Measurements from ENCODE around the gene SPATA31C1.
"Not testable (repeated sequence)": the region's sequence is repeated elsewhere in the genome, so short reads cannot be mapped to it uniquely, and the experiment has no call there.

The SPATA31C1 gene

DNA sequence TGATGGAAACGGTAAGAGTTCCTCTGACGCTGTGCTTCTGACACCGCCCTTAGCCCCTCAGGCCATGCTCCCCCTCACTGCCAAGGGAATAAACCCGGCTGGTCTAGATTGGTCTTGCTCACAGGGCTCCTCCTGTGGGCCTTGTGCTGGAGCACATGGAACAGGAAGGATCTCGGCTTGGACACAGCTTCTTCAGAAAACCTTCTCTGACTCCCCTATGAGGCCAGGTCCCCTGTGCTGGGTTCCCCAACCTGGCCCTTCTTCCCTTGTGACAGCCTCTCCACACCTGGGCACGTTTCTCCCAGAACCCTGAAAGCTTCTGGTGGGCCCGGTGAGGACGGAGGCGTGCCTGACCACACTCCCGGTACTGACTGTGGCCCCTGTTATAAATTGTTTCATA lies 26.9 kb upstream of the SPATA31C1 start:
- in situ Hi-C loops (cut with MboI; ENCODE audit: low sequenced_read_pairs, unreplicated experiment): no loop called here
- no peak for TF ChIP-seq CTCF (IDR thresholded peaks at IDR 0.05; ENCODE audit: borderline replicate concordance, control extremely low read depth, extremely low read depth, insufficient read depth, missing control alignments)
- DNase-seq (ENCODE audit: low spot score): no peak

DNA sequence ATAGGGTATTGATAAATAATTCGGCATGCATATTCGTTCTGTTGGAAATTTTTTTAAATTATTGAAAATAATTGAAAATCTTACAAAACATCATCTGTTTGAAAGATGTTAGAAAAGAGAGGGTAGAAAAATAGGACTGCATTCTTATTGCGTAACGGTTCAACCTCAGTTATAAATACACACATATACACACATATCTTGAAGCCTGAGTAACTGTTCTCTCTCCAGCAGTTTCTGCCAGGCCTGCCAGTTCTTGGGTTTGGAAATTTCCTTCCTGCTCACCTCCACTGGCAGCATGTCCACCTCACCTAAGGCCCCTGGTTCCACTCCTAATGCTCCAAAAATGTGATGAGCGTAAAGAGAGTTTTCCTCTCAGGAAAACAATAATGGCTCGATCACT lies 26.0 kb upstream of the SPATA31C1 start:
- in situ Hi-C loops (cut with MboI; ENCODE audit: low sequenced_read_pairs, unreplicated experiment): no loop called here
- no peak for DNase-seq (ENCODE audit: low spot score)
- TF ChIP-seq CTCF (IDR thresholded peaks at IDR 0.05; ENCODE audit: borderline replicate concordance, control extremely low read depth, extremely low read depth, insufficient read depth, missing control alignments): no peak

- no peak for TF ChIP-seq CTCF (IDR thresholded peaks at IDR 0.05; ENCODE audit: borderline replicate concordance, control extremely low read depth, extremely low read depth, insufficient read depth, missing control alignments)
- no peak for DNase-seq (ENCODE audit: low spot score)
- in situ Hi-C loops (cut with MboI; ENCODE audit: low sequenced_read_pairs, unreplicated experiment): no loop called here
These were observed 24.8 kb upstream of the SPATA31C1 start for GRCh38 chr9:87892956-87893355.

GRCh38 chr9:87894998-87895625 lies 22.6 kb upstream of the SPATA31C1 start:
- in situ Hi-C loops (cut with MboI; ENCODE audit: low sequenced_read_pairs, unreplicated experiment): no loop called here
- TF ChIP-seq CTCF (IDR thresholded peaks at IDR 0.05; ENCODE audit: borderline replicate concordance, control extremely low read depth, extremely low read depth, insufficient read depth, missing control alignments): no peak
- DNase-seq (ENCODE audit: low spot score): no peak

DNA sequence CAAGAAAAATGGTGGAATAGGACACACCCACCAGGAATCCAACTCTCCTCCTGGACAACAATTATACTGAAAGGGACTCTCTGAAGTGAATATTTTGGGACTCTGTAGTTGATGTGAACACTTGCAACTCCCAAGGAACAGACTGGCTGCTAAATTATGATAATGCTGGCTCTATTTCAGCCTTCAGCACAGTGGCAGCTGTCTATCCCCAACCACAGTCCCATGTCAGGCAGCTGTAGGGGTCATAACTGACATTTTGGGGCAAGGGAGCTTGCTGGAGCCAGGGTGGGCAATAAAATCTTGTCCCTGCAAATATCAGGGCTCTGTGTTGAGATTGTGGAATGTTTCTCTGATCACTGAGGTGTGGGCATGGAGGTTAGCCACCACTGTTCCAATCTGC lies 20.9 kb upstream of the SPATA31C1 start:
- no peak for TF ChIP-seq CTCF (IDR thresholded peaks at IDR 0.05; ENCODE audit: borderline replicate concordance, control extremely low read depth, extremely low read depth, insufficient read depth, missing control alignments)

GRCh38 chr9:87898151-87898550 lies 19.6 kb upstream of the SPATA31C1 start:
- DNase-seq (ENCODE audit: low spot score): no peak
- TF ChIP-seq CTCF (IDR thresholded peaks at IDR 0.05; ENCODE audit: borderline replicate concordance, control extremely low read depth, extremely low read depth, insufficient read depth, missing control alignments): no peak
- in situ Hi-C loops (cut with MboI; ENCODE audit: low sequenced_read_pairs, unreplicated experiment): no loop called here

More for the DNA sequence above, 20.9 kb upstream of the SPATA31C1 start:
- no peak for DNase-seq (ENCODE audit: low spot score)
- in situ Hi-C loops (cut with MboI; ENCODE audit: low sequenced_read_pairs, unreplicated experiment): no loop called here

DNA sequence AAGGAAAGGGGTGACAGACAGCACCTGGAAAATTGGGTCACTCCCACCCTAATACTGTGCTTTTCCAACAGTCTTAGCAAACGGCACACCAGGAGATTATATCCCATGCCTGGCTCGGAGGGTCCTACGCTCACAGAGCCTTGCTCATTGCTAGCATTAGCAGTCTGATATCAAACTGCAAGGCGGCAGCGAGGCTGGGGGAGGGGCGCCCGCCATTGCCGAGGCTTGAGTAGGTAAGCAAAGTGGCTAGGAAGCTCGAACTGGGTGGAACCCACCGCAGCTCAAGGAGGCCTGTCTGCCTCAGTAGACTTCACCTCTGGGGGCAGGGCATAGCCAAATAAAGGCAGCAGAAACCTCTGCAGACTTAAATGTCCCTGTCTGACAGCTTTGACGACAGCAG lies 15.4 kb upstream of the SPATA31C1 start:
- in situ Hi-C loops (cut with MboI; ENCODE audit: low sequenced_read_pairs, unreplicated experiment); DNase-seq (ENCODE audit: low spot score): not testable (repeated sequence)
